RWPE2 (cell line): ENCODE data around the gene RSPH3.
"Not testable (repeated sequence)": the region's sequence is repeated elsewhere in the genome, so short reads cannot be mapped to it uniquely, and the experiment has no call there.

ENCODE experiments used
- ATAC-seq: fragments of 200-7000 bp; cut with Tn5 transposase; 3 replicates; pipeline ENCODE4 v1.9.1; 2021; ENCODE audit warnings: low read depth
- DNase-seq: peaks from one replicate; pipeline ENCODE4 v3.0.0-alpha.2; 2020; ENCODE audit warnings: low spot score
- H3K27ac ChIP-seq: fragments of 450-650 bp; 2 replicates; pipeline ENCODE4 v1.5.1; 2017; ENCODE audit warnings: mild to moderate bottlenecking; ENCODE audit not compliant: poor library complexity, severe bottlenecking
- H3K27me3 ChIP-seq: fragments of 250-450 bp; sonication (Bioruptor Pico); 2 replicates; pipeline ENCODE4 v1.5.1; 2021; ENCODE audit warnings: mild to moderate bottlenecking, moderate library complexity; ENCODE audit not compliant: insufficient read depth, poor library complexity, severe bottlenecking
- H3K36me3 ChIP-seq: fragments of 250-450 bp; sonication (Bioruptor Pico); 2 replicates; pipeline ENCODE4 v1.5.1; 2020; ENCODE audit warnings: low read depth, mild to moderate bottlenecking, moderate library complexity
- H3K4me1 ChIP-seq: fragments of 250-450 bp; sonication (Bioruptor Pico); 2 replicates; pipeline ENCODE4 v1.5.1; 2021; ENCODE audit warnings: mild to moderate bottlenecking, moderate library complexity; ENCODE audit not compliant: insufficient read depth, poor library complexity, severe bottlenecking
- H3K4me3 ChIP-seq: fragments of 250-450 bp; sonication (Bioruptor Pico); 2 replicates; pipeline ENCODE4 v1.5.1; 2021; ENCODE audit warnings: mild to moderate bottlenecking, moderate library complexity; ENCODE audit not compliant: severe bottlenecking
- H3K9me3 ChIP-seq: fragments of 250-450 bp; sonication (Bioruptor Pico); 2 replicates; pipeline ENCODE4 v1.5.1; 2021; ENCODE audit warnings: mild to moderate bottlenecking, moderate library complexity; ENCODE audit not compliant: severe bottlenecking
- TF ChIP-seq, protein P1 (sequence below): fragments of 450-650 bp; IDR thresholded peaks from one replicate; pipeline ENCODE4 v1.5.1; 2017; ENCODE audit warnings: mild to moderate bottlenecking, moderate library complexity; ENCODE audit not compliant: poor library complexity, severe bottlenecking

Gene RSPH3

DNA sequence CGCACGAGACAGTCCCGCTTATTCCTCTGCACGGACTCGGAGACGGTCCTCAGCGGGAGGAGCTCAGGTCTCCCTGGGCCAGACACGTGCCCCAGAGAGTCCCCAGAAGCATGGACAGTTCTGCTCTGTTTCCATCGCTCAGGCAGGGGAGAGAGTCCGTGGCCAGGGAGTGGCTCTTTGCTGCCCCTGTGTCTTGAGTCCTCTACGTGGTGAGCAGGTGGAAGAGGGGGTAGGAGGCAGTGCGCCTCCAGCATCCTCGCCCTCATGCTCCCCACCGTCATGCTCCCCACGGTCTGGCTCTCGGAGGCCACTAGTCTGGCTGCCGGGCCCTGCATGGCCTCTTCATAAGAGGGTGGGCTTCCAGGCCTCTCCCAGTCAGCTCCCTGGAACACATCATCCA lies 35.9 kb upstream of the RSPH3 start:
- ATAC-seq (no peak), DNase-seq (no peak)
- no peaks in the 10 kb centered on the region for H3K9me3 ChIP-seq
- H3K27me3 ChIP-seq: no peaks in the 10 kb centered on the region
- H3K4me3 ChIP-seq: no peak overlapping the region
- no peaks in the 10 kb centered on the region for H3K36me3 ChIP-seq
- no peak overlapping the region for H3K27ac ChIP-seq
- TF ChIP-seq, protein P1, sequence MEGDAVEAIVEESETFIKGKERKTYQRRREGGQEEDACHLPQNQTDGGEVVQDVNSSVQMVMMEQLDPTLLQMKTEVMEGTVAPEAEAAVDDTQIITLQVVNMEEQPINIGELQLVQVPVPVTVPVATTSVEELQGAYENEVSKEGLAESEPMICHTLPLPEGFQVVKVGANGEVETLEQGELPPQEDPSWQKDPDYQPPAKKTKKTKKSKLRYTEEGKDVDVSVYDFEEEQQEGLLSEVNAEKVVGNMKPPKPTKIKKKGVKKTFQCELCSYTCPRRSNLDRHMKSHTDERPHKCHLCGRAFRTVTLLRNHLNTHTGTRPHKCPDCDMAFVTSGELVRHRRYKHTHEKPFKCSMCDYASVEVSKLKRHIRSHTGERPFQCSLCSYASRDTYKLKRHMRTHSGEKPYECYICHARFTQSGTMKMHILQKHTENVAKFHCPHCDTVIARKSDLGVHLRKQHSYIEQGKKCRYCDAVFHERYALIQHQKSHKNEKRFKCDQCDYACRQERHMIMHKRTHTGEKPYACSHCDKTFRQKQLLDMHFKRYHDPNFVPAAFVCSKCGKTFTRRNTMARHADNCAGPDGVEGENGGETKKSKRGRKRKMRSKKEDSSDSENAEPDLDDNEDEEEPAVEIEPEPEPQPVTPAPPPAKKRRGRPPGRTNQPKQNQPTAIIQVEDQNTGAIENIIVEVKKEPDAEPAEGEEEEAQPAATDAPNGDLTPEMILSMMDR: no peak
- H3K4me1 ChIP-seq: peaks cover 24% of the 10 kb centered on the region

DNA sequence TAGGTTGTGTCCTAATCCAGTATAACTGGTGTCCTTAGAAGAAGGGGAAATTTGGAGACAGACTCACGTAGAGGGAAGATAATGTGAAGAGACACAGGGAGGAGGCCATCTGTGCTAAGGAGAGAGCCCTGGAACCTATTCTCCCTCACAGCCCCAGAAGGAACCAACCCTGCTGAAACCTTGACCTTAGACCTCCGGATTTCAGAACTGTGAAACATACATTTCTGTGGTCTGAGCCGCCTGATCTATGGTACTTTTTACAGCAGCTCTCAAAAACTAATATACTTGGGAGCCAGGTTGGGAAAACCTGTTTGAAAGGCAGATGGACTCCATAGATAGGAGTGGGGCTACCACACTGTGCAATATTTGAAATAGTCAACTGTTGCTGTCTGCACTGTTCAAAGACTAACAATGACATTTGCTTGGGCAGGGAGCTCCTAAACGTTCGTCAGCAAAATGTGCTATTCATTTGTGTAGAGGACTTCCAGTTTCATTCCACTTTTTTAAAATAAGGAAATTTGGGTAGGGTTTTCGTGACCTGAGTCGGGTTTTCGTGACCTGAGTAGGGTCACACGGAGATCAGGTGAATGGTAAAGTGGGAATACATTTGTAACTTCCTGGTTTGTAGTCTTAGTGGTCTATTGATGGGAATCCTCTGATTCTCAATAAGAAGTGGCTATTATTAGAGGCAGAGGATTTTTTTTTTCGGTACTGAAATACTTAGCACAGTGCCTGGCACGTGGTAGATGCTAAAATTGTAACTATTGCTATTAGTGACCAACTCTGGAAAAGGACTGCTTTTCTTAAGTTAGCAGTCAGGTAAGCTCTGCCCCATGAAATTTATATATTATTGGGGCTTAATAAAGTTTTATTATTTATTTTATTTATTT lies 33.4 kb upstream of the RSPH3 start:
- no peaks in the 10 kb centered on the region for H3K27me3 ChIP-seq
- no peaks in the 10 kb centered on the region for H3K36me3 ChIP-seq
- DNase-seq (no peak), ATAC-seq (no peak)
- TF ChIP-seq, protein P1: no peak
- peaks cover 7% of the 10 kb centered on the region for H3K4me1 ChIP-seq
- H3K4me3 ChIP-seq: no peak overlapping the region
- no peak overlapping the region for H3K27ac ChIP-seq
- no peaks in the 10 kb centered on the region for H3K9me3 ChIP-seq

DNA sequence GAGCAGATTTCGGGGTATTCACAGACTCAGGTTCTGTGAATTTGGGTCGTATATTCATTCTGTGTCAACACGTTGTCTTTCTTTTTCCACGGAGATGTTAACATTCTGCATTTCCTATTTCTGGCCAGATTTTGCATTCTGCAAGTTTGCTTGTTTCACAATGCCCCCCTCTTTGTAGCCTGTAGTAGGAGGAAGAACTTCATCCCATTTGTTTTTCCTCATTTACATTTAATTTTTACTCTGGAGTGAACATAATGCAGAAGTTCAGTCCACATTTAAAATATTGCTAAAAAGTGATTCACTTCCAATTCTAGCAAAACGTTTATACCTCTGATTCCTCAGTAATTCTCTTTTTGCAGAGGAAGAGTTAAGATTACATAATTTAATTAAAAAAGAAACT lies 31.8 kb upstream of the RSPH3 start:
- Histone ChIP-seq H3K27ac (no peak overlapping the region), H3K9me3 (no peaks in the 10 kb centered on the region), H3K27me3 (no peaks in the 10 kb centered on the region), H3K36me3 (no peaks in the 10 kb centered on the region), H3K4me3 (no peak overlapping the region), H3K4me1 (no peaks in the 10 kb centered on the region)
- DNase-seq (no peak), ATAC-seq (no peak)
- TF ChIP-seq, protein P1: no peak

DNA sequence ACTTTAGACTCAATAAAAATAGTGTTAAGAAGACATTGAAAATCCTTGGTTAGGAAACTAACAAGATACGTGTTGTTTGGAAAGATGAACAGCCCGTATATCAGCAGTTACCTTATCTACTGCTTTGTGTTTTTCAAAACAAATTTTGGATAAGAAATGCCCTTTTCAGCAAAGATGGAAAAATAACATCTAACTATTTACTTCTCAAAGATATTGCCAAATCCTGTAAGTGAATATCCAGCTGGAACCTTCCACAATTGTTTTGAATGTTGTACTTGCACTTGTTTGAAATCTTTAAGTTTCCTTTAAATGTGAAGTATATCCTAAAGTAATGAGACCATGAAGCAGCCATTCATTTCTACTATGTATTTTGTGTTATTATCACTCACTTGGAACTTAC lies 30.2 kb upstream of the RSPH3 start:
- H3K4me1 ChIP-seq: no peaks in the 10 kb centered on the region
- H3K36me3 ChIP-seq: no peaks in the 10 kb centered on the region
- no peaks in the 10 kb centered on the region for H3K27me3 ChIP-seq
- no peak overlapping the region for H3K27ac ChIP-seq
- TF ChIP-seq, protein P1: no peak
- no peak for DNase-seq
- no peaks in the 10 kb centered on the region for H3K9me3 ChIP-seq
- no peak for ATAC-seq
- no peak overlapping the region for H3K4me3 ChIP-seq

DNA sequence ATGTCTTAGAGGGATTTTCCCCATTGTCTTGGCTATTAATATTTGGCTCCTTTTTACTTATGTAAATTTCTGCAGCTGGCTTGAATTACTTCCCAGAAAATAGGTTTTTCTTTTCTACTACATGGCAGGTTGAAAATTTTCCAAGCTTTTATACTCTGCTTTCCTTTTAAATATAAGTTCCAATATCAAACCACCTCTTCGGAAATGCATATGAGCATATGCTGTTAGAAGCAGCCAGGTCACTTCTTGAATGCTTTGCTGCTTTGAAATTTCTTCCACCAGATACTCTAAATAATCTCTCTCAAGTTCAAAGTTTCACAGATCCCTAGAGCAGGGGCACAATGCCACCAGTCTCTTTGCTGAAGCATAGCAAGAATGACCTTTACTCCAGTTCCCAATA lies 25.2 kb upstream of the RSPH3 start:
- not testable (repeated sequence) for H3K9me3 ChIP-seq, H3K27ac ChIP-seq, ATAC-seq, H3K36me3 ChIP-seq, H3K27me3 ChIP-seq, DNase-seq, H3K4me3 ChIP-seq, H3K4me1 ChIP-seq
